NCI-H345 treated with DMSO at 0.1 percent for 48 hours (cell line): ENCODE measurements around the gene THRAP3.
"Not testable (repeated sequence)": the region's sequence is repeated elsewhere in the genome, so short reads cannot be mapped to it uniquely, and the experiment has no call there.

Experiments used
- DNase-seq: peaks from one replicate; lab custom pipeline; 2025; ENCODE audit not compliant: unreplicated experiment; lab: John Stamatoyannopoulos, UW

Gene THRAP3

GRCh38 chr1:36248250-36248894, 24.1 kb downstream of the THRAP3 start:
- no peak for DNase-seq

- no peak for DNase-seq
These were observed 27.7 kb downstream of the THRAP3 start for GRCh38 chr1:36251794-36252481.

GRCh38 chr1:36252482-36252824, 28.2 kb downstream of the THRAP3 start:
- DNase-seq: not testable (repeated sequence)

GRCh38 chr1:36253161-36253862, 29.1 kb downstream of the THRAP3 start:
- DNase-seq: no peak

- no peak for DNase-seq
These were observed 32.5 kb downstream of the THRAP3 start for GRCh38 chr1:36256558-36257374.

GRCh38 chr1:36257375-36257767, 33.1 kb downstream of the THRAP3 start:
- no peak for DNase-seq

- no peak for DNase-seq
These were observed 34.7 kb downstream of the THRAP3 start for GRCh38 chr1:36258960-36259344.

- no peak for DNase-seq
These were observed 44.7 kb downstream of the THRAP3 start for GRCh38 chr1:36268981-36269380.

GRCh38 chr1:36269408-36269838, 45.2 kb downstream of the THRAP3 start:
- no peak for DNase-seq

GRCh38 chr1:36273024-36273423, 48.8 kb downstream of the THRAP3 start:
- DNase-seq: no peak

- DNase-seq: no peak
These were observed 50.0 kb downstream of the THRAP3 start for GRCh38 chr1:36274201-36274600.

GRCh38 chr1:36276688-36277087, 52.4 kb downstream of the THRAP3 start:
- no peak for DNase-seq

- no peak for DNase-seq
These were observed 55.0 kb downstream of the THRAP3 start for GRCh38 chr1:36279110-36279788.

GRCh38 chr1:36279789-36280296, 55.6 kb downstream of the THRAP3 start:
- DNase-seq: no peak

- DNase-seq: no peak
These were observed 59.8 kb downstream of the THRAP3 start for GRCh38 chr1:36284061-36284460.

- no peak for DNase-seq
These were observed 60.3 kb downstream of the THRAP3 start for GRCh38 chr1:36284517-36284916.

GRCh38 chr1:36285443-36286101, 61.3 kb downstream of the THRAP3 start:
- DNase-seq: peak; percentile 14

GRCh38 chr1:36286802-36287201, 62.6 kb downstream of the THRAP3 start:
- DNase-seq: no peak

- no peak for DNase-seq
These were observed 63.4 kb downstream of the THRAP3 start for GRCh38 chr1:36287595-36287994.

GRCh38 chr1:36295390-36295789, 71.1 kb downstream of the THRAP3 start:
- no peak for DNase-seq
